Kidney epithelial cell (primary cell): ENCODE measurements around the gene DLG2. TPM values are rescaled to one million over a fixed set of nuclear protein-coding genes. Genes with fewer than 3 reads are reported as not detected.

ENCODE experiments used
- DNase-seq: peaks from one replicate; pipeline ENCODE4 v3.0.0-alpha.2; 2010; ENCODE audit warnings: low read depth
- H3K27me3 ChIP-seq: 2 replicates; pipeline ENCODE4 v1.6.0; 2011; ENCODE audit warnings: low read length; ENCODE audit not compliant: control insufficient read depth, insufficient read depth
- H3K36me3 ChIP-seq: 2 replicates; pipeline ENCODE4 v1.5.1; 2011; ENCODE audit warnings: low read length; ENCODE audit not compliant: control insufficient read depth, insufficient read depth
- H3K4me3 ChIP-seq: 2 replicates; pipeline ENCODE4 v1.5.1; 2011; ENCODE audit warnings: low read depth, mild to moderate bottlenecking, control low read depth, low read length
- CTCF ChIP-seq: IDR thresholded peaks from 2 replicates; pipeline ENCODE4 v1.5.1; 2011; ENCODE audit warnings: mild to moderate bottlenecking, moderate library complexity, low read length, control low read depth, inconsistent platforms; ENCODE audit not compliant: insufficient read depth, poor library complexity, severe bottlenecking
- total RNA-seq: library from RNA; depleted of rRNA; stranded (reverse); fragments of >200 nt; gene quantifications from 2 replicates; pipeline ENCODE4 v1.2.3, GENCODE V29; 2015

Gene DLG2
- total RNA-seq, 1 donor from 2014 or later: 0.75 TPM

- no peak for TF ChIP-seq CTCF
- H3K36me3 ChIP-seq: no peaks in the 10 kb centered on the region
- DNase-seq: no peak
- H3K27me3 ChIP-seq: no peaks in the 10 kb centered on the region
- no peak overlapping the region for H3K4me3 ChIP-seq
These were observed 2149.4 kb downstream of the DLG2 start for GRCh38 chr11:83477772-83478171.

GRCh38 chr11:83475760-83476159 lies 2151.4 kb downstream of the DLG2 start:
- no peaks in the 10 kb centered on the region for H3K36me3 ChIP-seq
- no peak for TF ChIP-seq CTCF
- H3K4me3 ChIP-seq: no peak overlapping the region
- no peak for DNase-seq
- H3K27me3 ChIP-seq: no peaks in the 10 kb centered on the region

- no peak overlapping the region for H3K4me3 ChIP-seq
- H3K27me3 ChIP-seq: no peaks in the 10 kb centered on the region
- DNase-seq: no peak
- H3K36me3 ChIP-seq: no peaks in the 10 kb centered on the region
- no peak for TF ChIP-seq CTCF
These were observed 2153.4 kb downstream of the DLG2 start for GRCh38 chr11:83473743-83474142.

- no peak for TF ChIP-seq CTCF
- H3K36me3 ChIP-seq: no peaks in the 10 kb centered on the region
- H3K27me3 ChIP-seq: no peaks in the 10 kb centered on the region
- H3K4me3 ChIP-seq: no peak overlapping the region
- no peak for DNase-seq
These were observed 2154.3 kb downstream of the DLG2 start for GRCh38 chr11:83472806-83473205.

GRCh38 chr11:83471831-83472727 lies 2155.1 kb downstream of the DLG2 start:
- no peak overlapping the region for H3K4me3 ChIP-seq
- no peak for TF ChIP-seq CTCF
- no peaks in the 10 kb centered on the region for H3K27me3 ChIP-seq
- H3K36me3 ChIP-seq: no peaks in the 10 kb centered on the region
- no peak for DNase-seq

- H3K27me3 ChIP-seq: no peaks in the 10 kb centered on the region
- no peak overlapping the region for H3K4me3 ChIP-seq
- DNase-seq: no peak
- TF ChIP-seq CTCF: no peak
- no peaks in the 10 kb centered on the region for H3K36me3 ChIP-seq
These were observed 2159.3 kb downstream of the DLG2 start for GRCh38 chr11:83467837-83468236.
